Spleen (tissue), 11 donors: ENCODE results near the gene PDLIM7. TPM values are rescaled to one million over a fixed set of nuclear protein-coding genes. Genes with fewer than 3 reads are reported as not detected.

Source experiments
- DNase-seq: peaks from one replicate; pipeline ENCODE4 v3.0.0-alpha.2; 2020
- H3K27ac ChIP-seq, 8 donors: fragments of 200-600 bp; sonication (generic) in 7 of 8; 1 replicate in 4 of 8; 2 replicates in 4 of 8; pipeline versions ENCODE4 v1.5.0 to v1.8.0; 2016 to 2021; ENCODE audit warnings: inconsistent platforms in 4 of 8, mild to moderate bottlenecking in 4 of 8, moderate library complexity in 1 of 8
- H3K27me3 ChIP-seq, 7 donors: fragments of 200-600 bp; sonication (generic) in 6 of 7; replicated peaks in 1 of 7; 1 replicate in 4 of 7; 2 replicates in 3 of 7; pipeline versions ENCODE4 v1.5.0 to v1.8.0; 2016 to 2021; ENCODE audit warnings: inconsistent platforms in 3 of 7, mild to moderate bottlenecking in 1 of 7
- H3K36me3 ChIP-seq, 6 donors: fragments of 200-600 bp; sonication (generic) in 5 of 6; 1 replicate in 4 of 6; 2 replicates in 2 of 6; pipeline versions ENCODE4 v1.5.0 to v1.8.0; 2016 to 2021; ENCODE audit warnings: inconsistent platforms in 2 of 6
- H3K4me1 ChIP-seq, 6 donors: fragments of 200-600 bp; sonication (generic) in 5 of 6; 1 replicate in 3 of 6; 2 replicates in 3 of 6; pipeline versions ENCODE4 v1.5.0 to v1.8.0; 2016 to 2021; ENCODE audit warnings: inconsistent platforms in 3 of 6
- H3K4me3 ChIP-seq, 8 donors: fragments of 200-600 bp; sonication (generic) in 7 of 8; 1 replicate in 4 of 8; 2 replicates in 4 of 8; pipeline versions ENCODE4 v1.5.0 to v1.8.0; 2016 to 2021; ENCODE audit warnings: inconsistent platforms in 4 of 8, mild to moderate bottlenecking in 4 of 8, moderate library complexity in 2 of 8
- H3K9me3 ChIP-seq, 8 donors: fragments of 200-600 bp; sonication (generic) in 7 of 8; 1 replicate in 4 of 8; 2 replicates in 4 of 8; pipeline versions ENCODE4 v1.5.0 to v1.8.0; 2016 to 2021; ENCODE audit warnings: inconsistent platforms in 4 of 8
- CTCF ChIP-seq, 11 experiments: fragments of 200-600 bp in 7 of 11; fragments of 450-650 bp in 4 of 11; sonication (generic) in 4 of 11; IDR thresholded peaks in 8 of 11; conservative IDR thresholded peaks in 3 of 11; 1 replicate in 7 of 11; 2 replicates in 4 of 11; pipeline versions ENCODE4 v1.4.0 to v1.8.0; 2016 to 2021; ENCODE audit warnings: antibody characterized with exemption in 11 of 11, inconsistent platforms in 4 of 11, mild to moderate bottlenecking in 1 of 11
- POLR2A ChIP-seq, 3 donors: fragments of 450-650 bp; IDR thresholded peaks; one replicate each; pipeline ENCODE4 v1.5.1; 2017; ENCODE audit warnings: antibody characterized with exemption in 3 of 3, mild to moderate bottlenecking in 1 of 3
- POLR2AphosphoS5 ChIP-seq, 3 donors: sonication (generic); formaldehyde crosslinking; IDR thresholded peaks; one replicate each; pipeline ENCODE4 v1.5.1; 2017; ENCODE audit warnings: antibody characterized with exemption in 3 of 3
- WGBS, 5 donors: extraction: QIAGEN DNeasy Blood & Tissue Kit in 3 of 5; methylation state at CpG; one replicate each; pipeline versions ENCODE4 v1.1.5 to v1.1.7; 2013 to 2018; 5-methylcytosine and 5-hydroxymethylcytosine counted together
- intact Hi-C: fragments of 100-400 bp; cut with DNase I; formaldehyde crosslinking; loops from one replicate; pipeline ENCODE4 v1.15.0; 2023; ENCODE audit warnings: low total_unique reads
- polyA plus RNA-seq, 3 donors: library from polyadenylated mRNA; stranded (reverse); fragments of 200-250 nt; gene quantifications; one replicate each; pipeline ENCODE4 v1.2.1, GENCODE V29; 2013
- total RNA-seq, 7 donors: library from RNA; depleted of rRNA in 3 of 7; stranded (reverse); fragments of >200 nt in 3 of 7; fragmentation: NEBNext Ultra II Directional in 4 of 7; extraction: Animal tissue kit (Norgen Biotek cat#: 25700) in 4 of 7; gene quantifications; one replicate each; pipeline versions ENCODE4 v1.1.0 to v1.2.1, GENCODE V29; 2016 to 2021
- donor health status: healthy with polysubstance abuse.
- donor health status: DM: no; HTN: no; CAD: no; lungs with moderate emphysema.
- donor health status: DM: no; HTN: no; CAD: no.
- donor health status: Bipolar disorder and iron deficiency.
- donor health status: healthy.
- donor health status: DM: no; HTN: no; CAD: no.
- donor health status: DM: yes; HTN: yes; CAD: no.

The PDLIM7 gene
- total and polyA plus RNA-seq, 10 donors = 42.5 to 220 (median 85.1) TPM

GRCh38 chr5:177474846-177475562 lies 22.4 kb downstream of the PDLIM7 start:
- no peaks in the 10 kb centered on the region for H3K36me3 ChIP-seq
- 35 to 46% (median 45%) methylated on average over 3 to 4 of the region's 4 CpGs for WGBS, 5 donors
- peak overlapping the region in 2 of 8 donors; percentile 78 to 81 for H3K27ac ChIP-seq
- peaks cover 0 to 32% (median 10%) of the 10 kb centered on the region in 7 donors for H3K27me3 ChIP-seq
- H3K9me3 ChIP-seq = no peaks in the 10 kb centered on the region
- peaks cover 18 to 96% (median 72%) of the 10 kb centered on the region in 6 donors for H3K4me1 ChIP-seq
- intact Hi-C loops = no loop called here
- no peak for DNase-seq
- TF ChIP-seq POLR2AphosphoS5 (IDR thresholded peaks at IDR 0.05) = no peak
- TF ChIP-seq POLR2A (IDR thresholded peaks at IDR 0.05) = no peak
- no peak for TF ChIP-seq CTCF (IDR thresholded peaks at IDR 0.05 in 8 of 11, conservative IDR thresholded peaks at IDR 0.05 in 3 of 11)
- no peak overlapping the region for H3K4me3 ChIP-seq

- Histone ChIP-seq H3K4me3 (peak overlapping the region in 4 of 8 donors; percentile 55 to 82 (median 65)), H3K9me3 (no peaks in the 10 kb centered on the region), H3K36me3 (no peaks in the 10 kb centered on the region), H3K4me1 (peaks cover 8 to 96% (median 64%) of the 10 kb centered on the region in 6 donors), H3K27ac (peak overlapping the region in 4 of 8 donors; percentile 15 to 81 (median 48)), H3K27me3 (peaks cover 0 to 32% (median 10%) of the 10 kb centered on the region in 7 donors)
- intact Hi-C loops = no loop called here
- no peak for DNase-seq
- 71 to 80% (median 77%) methylated on average over 7 of the region's 7 CpGs for WGBS, 5 donors
- TF ChIP-seq POLR2AphosphoS5 (IDR thresholded peaks at IDR 0.05) (no peak), CTCF (IDR thresholded peaks at IDR 0.05 in 8 of 11, conservative IDR thresholded peaks at IDR 0.05 in 3 of 11) (no peak), POLR2A (IDR thresholded peaks at IDR 0.05) (no peak)
These were observed 23.4 kb downstream of the PDLIM7 start for GRCh38 chr5:177474002-177474476.

GRCh38 chr5:177473443-177474001 lies 23.9 kb downstream of the PDLIM7 start, which contains the start of gene DBN1:
TSS of gene DBN1 (minus strand) at chr5:177473634. CDS start at chr5:177473521, 113 bp downstream.
- intact Hi-C loops = no loop called here
- H3K4me3 ChIP-seq = peak within 1 kb of the TSS; percentile 38 to 82 (median 53)
- WGBS, 5 donors = 2 to 7% (median 4%) methylated on average over 23 to 55 of the region's 69 CpGs

More at GRCh38 chr5:177473443-177474001, 23.9 kb downstream of the PDLIM7 start, which contains the start of gene DBN1:
- H3K27ac ChIP-seq = peak within 1 kb of the TSS in 7 of 8 donors; percentile 27 to 81 (median 66)
- peaks cover 4 to 94% (median 59%) of the 10 kb centered on the region in 6 donors for H3K4me1 ChIP-seq
- TF ChIP-seq CTCF (IDR thresholded peaks at IDR 0.05 in 8 of 11, conservative IDR thresholded peaks at IDR 0.05 in 3 of 11) (no peak), POLR2AphosphoS5 (IDR thresholded peaks at IDR 0.05) (peak in 2 of 3 donors; percentile 33 to 52), POLR2A (IDR thresholded peaks at IDR 0.05) (no peak)
- H3K27me3 ChIP-seq = peaks cover 0 to 32% (median 10%) of the 10 kb centered on the region in 7 donors
- H3K36me3 ChIP-seq = no peaks in the 10 kb centered on the region
- DNase-seq = no peak
- H3K9me3 ChIP-seq = no peaks in the 10 kb centered on the region
